ENCODE data around the gene TBX2.

DNA sequence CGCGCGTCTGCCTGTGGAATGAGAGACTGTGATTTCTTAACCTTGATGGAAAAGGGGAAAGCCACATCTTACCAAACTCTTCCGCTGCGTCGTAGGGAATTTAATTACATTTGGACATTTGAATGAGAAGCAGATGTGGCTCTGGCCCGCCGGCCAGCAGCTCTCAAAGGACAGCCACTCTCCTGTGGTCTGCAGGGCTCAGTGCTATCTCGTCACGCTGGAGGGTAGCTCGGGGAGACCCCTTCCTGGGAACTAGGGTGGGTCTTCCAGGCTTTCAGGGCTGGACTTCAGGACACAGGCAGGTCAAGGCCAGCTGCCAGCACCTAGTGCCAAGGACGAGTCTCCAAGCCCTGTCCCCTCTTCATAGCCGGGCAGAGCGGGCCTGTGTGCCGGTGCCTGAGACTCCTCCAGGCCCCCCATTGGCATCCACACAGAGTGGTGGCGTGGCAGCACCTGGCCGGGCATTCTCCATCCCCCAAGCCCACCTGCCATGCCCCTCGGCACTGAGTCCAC lies 15.9 kb upstream of the TBX2 start:
- TF ChIP-seq, protein P1, sequence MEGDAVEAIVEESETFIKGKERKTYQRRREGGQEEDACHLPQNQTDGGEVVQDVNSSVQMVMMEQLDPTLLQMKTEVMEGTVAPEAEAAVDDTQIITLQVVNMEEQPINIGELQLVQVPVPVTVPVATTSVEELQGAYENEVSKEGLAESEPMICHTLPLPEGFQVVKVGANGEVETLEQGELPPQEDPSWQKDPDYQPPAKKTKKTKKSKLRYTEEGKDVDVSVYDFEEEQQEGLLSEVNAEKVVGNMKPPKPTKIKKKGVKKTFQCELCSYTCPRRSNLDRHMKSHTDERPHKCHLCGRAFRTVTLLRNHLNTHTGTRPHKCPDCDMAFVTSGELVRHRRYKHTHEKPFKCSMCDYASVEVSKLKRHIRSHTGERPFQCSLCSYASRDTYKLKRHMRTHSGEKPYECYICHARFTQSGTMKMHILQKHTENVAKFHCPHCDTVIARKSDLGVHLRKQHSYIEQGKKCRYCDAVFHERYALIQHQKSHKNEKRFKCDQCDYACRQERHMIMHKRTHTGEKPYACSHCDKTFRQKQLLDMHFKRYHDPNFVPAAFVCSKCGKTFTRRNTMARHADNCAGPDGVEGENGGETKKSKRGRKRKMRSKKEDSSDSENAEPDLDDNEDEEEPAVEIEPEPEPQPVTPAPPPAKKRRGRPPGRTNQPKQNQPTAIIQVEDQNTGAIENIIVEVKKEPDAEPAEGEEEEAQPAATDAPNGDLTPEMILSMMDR (optimal IDR thresholded peaks at IDR 0.05 in 1 of 3, IDR thresholded peaks at IDR 0.05 in 1 of 3, conservative IDR thresholded peaks at IDR 0.05 in 1 of 3; ENCODE audit: extremely low read depth in 1 of 3, insufficient read depth in 2 of 3, low read length in 3 of 3): no peak
- no peak for TF ChIP-seq EZH2 (IDR thresholded peaks at IDR 0.05; ENCODE audit: low read length)

Data from keratinocyte (primary cell).